Left renal cortex interstitium (tissue), 4 donors: ENCODE data around the gene MLANA. TPM values are rescaled to one million over a fixed set of nuclear protein-coding genes. Genes with fewer than 3 reads are reported as not detected.

Experiments used
- DNase-seq, 4 donors: peaks; one replicate each; pipeline ENCODE4 v3.0.0-alpha.2; 2013; ENCODE audit warnings: low read depth in 4 of 4, low spot score in 2 of 4, missing footprints in 1 of 4
- polyA plus RNA-seq, 4 donors: library from polyadenylated mRNA; unstranded; fragments of 120-200 nt; gene quantifications; one replicate each; pipeline ENCODE4 v1.2.1, GENCODE V29; 2013; ENCODE audit not compliant: insufficient read length in 4 of 4

The MLANA gene, protein sequence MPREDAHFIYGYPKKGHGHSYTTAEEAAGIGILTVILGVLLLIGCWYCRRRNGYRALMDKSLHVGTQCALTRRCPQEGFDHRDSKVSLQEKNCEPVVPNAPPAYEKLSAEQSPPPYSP
- polyA plus RNA-seq = 1 to 10 TPM in 2 of 4 donors, under 1 TPM in 2; 0.64 to 1.8 (median 1.1) TPM

DNA sequence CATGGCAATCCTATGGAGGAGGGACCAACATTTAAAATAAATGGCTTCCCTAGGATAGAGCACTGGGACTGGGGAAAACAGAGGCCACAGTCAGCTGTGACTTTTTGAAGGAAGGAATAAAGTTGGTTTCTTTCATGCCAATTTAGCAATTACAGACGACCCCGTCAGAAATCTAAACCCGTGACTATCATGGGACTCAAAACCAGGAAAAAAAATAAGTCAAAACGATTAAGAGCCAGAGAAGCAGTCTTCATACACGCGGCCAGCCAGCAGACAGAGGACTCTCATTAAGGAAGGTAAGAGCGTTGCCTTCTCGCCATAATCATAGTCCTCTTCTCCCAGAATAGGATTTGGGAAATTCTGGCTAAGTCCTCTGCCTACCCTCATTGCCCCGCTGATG is at the start of gene MLANA:
Gene MLANA (plus strand): TSS at position 249 of the 400 bp plus-strand sequence. CDS start 1,586 bp downstream, outside the sequence.
- no peak for DNase-seq

DNA sequence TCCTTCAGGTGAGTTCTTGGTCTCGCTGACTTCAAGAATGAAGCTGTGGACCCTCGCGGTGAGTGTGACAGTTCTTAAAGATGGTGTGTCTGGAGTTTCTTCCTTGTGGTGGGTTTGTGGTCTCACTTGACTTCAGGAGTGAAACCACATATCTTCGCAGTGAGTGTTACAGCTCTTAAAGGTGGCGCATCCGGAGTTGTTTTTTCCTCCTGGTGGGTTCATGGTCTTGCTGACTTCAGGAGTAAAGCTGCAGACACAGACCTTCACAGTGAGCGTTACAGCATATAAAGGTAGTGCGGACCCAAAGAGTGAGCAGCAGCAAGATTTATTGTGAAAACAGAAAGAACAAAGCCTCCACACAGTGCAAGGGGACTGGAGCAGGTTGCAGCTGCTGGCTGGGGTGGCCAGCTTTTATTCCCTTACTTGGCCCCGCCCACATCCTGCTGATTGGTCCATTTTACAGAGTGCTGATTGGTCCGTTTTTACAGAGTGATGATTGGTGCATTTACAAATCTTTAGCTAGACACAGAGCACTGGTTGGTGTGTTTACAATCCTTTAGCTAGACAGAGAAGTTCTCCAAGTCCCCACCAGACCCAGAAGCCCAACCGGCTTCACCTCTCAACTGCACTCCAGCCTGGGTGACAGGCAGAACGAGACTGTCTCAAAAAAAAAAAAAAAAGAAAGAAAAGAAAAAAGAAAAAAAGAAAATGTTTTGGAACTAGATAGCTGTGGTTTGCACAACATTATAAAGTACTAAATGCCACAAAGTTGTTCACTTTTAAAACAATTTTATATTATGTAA is 48.7 kb upstream of the MLANA start:
- no peak for DNase-seq

DNA sequence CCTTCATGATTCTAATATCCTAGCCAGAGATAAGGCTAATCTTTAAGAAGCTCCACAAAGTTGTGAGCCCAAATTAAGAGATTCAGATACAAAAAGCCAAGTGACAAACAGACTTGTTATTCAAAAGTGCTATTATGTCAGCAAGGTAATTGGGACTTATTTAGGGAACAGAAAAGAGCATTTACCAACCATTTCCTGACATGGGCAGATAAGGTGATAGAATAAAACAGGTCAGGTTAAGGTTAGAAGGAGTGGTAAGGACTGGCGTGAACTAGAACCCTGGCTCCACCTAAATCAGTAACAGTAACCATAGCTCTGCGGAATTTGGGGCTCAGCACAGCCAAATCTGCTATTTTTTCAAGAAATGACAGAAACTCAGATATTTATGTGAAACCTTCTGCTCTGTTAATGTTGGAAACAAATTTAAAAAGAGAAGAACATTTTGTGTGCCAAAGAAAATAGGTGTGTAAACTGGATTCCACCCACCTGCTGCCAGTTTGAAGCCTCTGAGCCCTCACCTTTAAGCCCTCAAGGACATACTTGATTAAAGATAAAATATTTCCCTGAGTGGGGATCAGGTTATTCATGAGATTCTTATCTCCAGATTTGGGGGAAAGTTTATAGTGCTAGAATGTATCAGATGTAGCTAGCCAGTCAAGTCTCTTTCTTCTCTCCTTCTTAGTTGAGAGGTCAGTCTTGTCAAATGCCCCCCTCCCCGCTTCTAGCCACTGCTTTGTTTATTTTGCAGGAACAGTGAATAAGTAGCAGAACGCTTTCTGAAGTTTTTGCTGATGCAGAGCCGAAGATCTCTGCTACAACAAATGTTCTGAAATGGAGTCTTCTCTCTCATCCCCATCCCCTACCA is 47.5 kb upstream of the MLANA start:
- no peak for DNase-seq

DNA sequence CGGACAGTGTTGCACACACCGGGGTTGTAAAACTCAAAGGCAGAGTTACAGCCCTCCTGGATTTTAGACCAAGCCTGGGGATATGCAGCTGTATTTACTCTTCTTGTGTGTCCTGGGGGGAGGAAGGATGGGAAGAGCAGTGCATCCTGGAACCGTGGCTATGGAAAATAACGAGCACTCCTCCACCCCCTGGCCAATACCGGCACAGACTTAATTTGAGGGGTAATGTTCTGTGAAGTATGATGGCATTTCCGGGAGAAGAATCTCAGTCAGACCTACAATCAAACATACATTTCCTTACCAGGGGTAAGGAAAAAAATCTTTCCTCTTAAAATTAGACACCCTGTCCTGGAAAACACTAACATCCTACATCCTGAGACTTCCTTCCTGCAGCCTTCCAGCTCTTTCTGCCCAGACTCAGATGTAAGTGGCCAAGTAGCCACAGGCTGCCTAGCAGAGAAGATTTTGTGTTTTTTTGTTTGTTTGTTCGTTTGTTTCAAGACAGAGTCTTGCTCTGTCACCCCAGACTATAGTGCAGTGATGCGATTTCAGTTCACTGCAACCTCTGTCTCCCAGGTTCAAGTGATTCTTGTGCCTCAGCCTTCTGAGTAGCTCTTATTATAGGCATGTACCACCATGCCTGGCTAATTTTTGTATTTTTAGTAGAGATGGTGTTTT is 46.8 kb upstream of the MLANA start:
- DNase-seq = peak in 3 of 4 donors; percentile 42 to 69 (median 67)

DNA sequence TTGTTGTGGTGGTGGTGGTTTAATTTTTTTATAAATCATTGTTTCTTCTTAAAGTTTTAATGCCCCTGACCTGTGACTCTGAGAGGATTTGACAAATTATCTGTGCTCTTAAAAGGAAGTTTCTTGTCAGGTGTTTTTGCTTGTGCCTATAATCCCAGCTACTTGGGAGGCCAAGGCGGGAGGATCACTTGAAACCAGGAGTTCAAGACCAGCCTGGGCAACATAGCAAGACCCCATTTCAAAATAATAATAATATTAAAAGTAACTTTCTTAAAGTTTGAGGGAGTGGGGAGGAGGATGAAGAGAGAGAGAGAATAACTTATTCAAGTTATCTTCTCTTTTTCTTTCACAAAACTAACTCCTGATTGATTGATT is 45.5 kb upstream of the MLANA start:
- no peak for DNase-seq

DNA sequence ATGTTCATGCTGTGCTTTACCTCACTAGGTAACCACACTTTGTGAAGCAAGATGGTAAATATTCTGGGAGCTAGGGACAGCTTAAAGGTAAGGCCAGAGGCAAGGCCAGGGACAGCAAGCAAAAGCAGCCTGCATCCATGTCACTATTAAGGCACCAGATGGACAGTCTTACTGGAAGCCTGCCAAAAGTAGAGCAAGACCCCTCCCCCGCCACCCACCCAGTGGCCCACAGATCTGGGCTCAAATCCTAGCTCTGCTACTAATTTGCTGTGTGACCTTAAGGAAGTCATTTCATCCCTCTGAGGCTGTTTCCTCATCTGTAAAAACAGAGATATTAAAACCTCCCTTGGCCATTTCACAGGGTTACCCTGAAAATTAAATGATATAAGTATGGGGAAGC is 44.6 kb upstream of the MLANA start:
- DNase-seq = no peak

DNA sequence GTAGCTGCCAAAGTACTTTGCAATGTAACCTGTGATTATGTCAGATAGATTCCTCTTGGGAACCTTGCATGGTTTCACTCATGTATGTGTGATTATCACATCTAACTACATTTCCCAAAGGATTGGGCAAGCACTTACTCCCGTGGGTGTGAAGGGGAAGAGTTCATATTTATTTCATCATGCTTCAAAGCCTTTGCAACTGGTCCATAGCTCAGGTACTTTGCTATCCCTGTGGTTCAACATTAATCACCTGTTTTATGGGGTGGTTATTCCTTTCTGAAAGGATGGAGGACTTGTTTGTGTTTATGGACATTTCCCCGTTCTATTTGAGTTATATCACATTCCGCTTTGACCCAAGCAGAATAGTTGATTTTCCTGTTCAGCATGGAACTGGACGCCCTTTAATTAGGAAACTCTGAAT is 44.2 kb upstream of the MLANA start:
- DNase-seq = no peak

DNA sequence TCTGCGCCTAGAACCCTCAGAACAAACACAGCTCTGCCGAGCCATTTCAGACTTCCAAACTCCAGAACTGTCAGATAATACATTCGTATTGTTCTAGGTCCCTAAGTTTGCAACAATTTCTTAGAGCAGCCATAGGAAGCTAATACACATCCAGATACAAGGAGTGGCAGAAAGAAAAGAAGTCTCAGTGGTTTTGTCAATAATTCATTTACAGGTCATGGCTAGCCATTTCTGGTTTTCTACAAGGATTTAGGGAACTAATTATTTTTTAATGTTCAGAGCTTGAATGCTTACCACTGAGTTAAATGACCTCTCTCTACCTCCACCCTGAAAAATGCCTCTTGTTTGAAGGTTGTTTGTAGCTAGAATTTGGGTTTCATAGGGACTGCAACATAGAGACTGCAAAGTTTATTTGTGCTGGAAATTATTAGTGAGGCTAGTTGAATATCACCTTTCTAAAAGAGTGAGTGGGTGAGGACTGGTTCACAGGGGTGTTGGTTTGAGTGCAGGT is 42.3 kb upstream of the MLANA start:
- DNase-seq = no peak

DNA sequence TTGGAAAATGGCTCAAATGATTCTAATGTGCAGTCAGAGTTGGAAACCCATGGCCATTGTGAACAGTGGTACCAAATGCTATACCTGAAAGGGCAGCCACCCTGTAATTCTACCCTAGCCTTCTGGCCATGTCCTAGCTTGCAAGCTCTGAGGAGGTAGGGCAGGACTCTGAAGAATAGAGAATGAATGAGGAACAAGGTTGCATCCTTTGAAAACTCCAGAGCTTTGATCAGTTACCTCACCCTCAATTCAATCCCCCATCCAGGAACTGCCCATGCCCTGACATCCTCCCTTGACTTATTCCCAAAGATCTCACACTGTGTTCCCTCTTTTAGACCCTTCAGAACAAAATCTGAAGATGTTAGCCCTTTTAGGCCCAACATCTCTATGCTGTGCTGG is 40.0 kb upstream of the MLANA start:
- no peak for DNase-seq

DNA sequence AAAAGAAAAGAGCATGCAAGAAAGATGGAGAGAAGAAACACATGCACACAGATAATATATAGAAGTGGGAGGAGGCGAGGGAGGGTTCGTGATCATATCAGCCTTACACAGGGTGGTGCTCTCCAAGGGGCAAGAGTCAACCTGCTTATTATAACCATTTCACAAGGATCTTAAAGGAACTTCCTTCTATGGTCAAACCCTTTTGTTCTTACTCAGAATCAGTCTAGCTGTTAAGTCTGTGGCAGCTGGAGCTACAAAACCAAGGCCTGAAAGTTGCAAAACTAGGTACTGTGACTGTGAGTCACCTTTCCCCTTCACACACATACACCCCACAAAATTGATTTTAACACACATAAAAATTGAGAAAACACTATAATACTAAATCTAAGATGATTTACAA is 39.2 kb upstream of the MLANA start:
- no peak for DNase-seq

DNA sequence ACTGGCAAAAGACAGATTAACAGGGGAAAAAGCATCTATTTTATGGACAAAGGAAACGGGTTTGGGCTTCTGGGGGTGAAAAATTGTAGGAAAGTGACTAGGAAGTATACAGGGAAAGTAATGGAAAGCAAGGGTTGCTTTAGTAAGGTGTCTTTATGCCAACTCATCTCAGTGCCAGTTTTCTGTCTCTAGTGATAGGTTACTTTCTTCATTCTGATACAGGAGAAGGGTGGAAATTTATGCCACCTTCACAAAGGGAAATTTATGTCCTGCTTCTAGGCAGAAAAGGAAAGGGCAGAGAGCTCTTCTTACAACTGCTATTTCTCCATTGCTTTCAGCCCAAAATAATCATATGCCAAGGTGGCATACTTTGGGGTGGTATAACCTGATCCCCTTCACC is 37.7 kb upstream of the MLANA start:
- DNase-seq = no peak

DNA sequence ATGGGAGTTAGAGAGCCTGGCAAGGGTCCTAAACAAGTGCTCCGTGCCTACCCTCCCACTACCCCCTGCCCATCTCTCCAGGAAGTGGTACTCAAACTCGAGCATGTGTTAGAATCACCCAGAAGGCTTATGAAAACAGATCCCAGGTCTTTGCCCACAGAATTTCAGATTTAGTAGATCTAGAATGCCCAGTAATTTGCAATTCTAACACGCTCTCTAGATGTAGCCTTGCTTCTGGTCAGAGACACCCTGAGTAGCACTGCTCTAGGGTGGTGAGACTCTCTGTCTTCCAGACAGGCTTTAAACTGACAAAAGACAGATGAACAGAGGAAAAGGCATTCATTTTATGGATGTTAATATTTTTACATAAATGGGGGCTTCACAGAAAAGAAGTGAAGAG is 37.1 kb upstream of the MLANA start:
- DNase-seq = no peak

DNA sequence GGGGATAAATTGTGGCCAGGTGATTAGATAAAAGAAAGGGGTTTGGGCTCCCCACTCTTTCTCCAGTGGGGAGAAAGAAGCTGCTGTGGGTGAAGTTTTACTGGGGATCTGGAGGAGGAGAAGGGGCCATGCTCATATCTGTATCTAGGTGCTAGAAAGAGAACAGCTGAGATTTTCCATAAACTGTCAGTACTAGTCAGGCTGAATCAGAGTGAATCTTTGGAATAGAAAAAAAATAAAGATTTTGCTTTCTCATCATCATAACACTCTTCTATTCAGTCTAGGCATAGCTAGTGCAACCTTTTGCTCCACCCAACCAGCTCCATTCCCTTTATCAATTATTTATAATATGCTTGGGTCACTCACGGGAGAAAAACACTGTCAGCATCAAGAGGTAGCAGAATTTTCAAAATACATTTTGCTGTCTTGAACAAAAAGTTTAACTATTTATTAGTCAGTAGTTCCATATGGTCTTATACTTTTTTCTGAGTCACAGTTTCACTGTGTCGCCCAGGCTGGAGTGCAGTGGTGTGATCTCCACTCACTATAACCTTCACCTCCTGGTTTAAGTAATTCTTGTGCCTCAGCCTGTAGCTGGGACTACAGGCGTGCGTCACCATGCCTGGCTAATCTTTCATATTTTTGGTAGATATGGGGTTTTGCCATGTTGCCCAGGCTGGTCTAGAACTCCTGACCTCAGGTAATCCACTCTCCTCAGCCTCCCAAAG is 36.5 kb upstream of the MLANA start:
- no peak for DNase-seq

DNA sequence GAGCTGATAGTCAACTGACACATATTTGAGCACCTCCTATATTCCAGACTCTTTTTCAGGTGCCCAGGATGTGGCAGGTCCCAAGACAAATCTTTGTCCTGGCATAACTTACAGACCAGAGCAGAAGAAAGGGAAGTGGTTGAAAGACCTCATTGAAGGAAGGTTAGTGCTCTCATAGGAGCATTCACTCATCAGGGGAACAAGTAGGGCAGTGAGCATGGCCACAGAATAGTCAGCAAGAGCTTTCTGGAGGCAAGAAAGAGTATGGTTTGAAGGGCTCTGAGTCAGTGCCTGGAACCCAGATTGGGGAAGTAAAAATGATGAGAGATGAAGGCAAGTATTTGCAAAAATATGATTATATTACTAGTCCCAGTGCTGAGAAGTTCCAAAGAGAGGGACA is 32.8 kb upstream of the MLANA start:
- no peak for DNase-seq

DNA sequence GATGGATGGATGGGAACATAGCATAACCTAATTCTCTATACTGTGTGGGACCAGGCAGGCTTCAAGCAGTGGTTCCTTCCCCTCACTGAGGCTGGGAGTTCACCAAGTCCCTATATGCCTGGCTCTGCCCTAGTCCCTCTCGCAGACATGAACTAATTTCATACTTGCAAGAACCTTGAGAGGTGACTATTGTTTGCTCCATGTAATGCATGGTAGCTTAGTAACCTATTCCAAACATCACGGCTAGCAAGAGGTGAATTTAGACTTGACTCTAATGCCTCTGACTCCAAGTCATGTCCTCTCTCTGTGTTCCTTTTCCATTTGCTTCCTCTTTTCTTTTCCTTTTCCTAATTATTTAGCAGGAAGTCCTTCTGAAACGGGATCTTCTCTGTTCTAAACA is 31.9 kb upstream of the MLANA start:
- DNase-seq = no peak

DNA sequence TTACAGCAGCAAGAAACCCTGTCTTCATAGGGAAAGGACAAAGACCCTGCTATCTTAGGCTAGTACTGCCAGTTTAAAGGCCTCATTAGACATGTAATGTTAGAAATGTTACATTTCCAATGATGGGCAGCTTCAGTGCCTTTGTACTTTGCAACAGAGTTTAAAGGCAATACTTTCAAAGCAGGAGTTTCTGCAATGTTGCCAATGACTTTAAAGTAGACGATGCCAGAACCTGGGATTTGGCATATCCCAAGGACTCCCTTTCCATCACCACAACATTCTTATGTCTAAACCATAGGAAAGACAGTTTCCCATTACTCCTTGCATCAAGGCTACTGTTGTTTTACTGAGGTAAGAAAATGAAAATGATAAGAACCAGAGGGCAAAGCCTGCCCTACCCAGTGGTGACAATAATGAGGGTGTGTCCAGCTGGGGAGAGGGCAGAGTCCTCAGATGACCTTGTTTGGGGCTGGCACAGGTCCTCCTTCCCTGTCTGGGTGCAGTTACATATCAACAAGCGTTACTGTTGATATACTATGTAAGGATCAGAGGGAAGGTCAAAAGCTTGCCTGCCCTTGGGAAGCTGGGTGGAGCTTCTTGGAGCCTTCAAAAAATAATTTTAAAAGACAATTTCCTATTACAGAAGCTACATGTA is 27.5 kb upstream of the MLANA start:
- no peak for DNase-seq

DNA sequence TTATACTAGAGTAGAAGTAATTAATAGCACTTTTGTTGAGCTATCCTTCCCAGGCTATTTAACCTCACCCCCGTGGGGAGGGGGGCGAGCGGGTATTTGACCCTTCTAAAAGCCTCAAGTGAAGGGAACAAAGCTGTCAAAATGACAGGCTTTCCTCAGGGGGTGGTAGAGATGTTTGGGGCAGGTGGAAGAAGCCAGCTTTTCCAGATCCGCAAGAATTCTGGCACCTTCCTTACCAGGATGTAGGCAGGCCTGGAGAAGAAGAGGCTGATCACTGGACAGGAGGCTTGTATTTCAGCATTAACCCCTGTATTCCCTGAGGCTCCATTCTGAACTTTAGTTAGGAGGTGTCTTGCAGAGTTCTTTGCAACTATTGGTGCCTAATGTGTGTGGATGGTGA is 26.2 kb upstream of the MLANA start:
- DNase-seq = no peak

DNA sequence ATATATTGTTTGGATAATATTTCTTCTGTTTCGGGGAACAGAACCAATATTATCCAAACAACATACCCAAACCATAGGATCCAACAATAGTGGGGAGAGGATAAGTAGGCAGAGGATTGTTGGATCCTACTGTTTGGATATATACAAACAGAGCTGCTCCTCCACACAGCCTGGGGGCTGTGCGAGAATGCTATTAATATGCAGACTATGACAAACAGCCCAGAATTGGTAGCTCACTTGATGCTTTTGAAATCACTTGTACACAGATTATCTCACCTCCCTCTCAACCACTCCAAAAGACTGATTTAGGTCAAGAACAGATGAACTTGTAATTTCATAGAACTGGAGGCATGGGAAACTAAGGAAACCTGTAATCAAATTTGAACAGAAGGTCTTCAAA is 24.4 kb upstream of the MLANA start:
- no peak for DNase-seq

DNA sequence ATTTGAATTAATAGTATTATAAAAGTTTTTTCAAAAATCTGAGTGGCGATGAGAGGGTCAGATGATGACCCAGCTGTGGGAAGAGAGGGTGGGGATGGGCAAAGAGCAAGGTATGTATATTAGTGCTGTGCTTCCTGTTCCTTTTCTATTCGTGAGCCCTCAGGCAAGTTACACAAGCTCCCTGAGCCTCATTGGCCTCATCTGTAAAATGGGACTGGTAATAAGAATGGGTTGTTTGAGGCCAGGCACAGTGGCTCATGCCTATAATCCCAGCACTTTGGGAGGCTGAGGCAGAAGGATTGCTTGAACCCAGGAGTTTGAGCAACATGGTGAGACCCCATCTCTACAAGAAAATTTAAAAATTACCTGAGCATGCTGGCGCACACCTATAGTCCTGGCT is 24.0 kb upstream of the MLANA start:
- DNase-seq = no peak

DNA sequence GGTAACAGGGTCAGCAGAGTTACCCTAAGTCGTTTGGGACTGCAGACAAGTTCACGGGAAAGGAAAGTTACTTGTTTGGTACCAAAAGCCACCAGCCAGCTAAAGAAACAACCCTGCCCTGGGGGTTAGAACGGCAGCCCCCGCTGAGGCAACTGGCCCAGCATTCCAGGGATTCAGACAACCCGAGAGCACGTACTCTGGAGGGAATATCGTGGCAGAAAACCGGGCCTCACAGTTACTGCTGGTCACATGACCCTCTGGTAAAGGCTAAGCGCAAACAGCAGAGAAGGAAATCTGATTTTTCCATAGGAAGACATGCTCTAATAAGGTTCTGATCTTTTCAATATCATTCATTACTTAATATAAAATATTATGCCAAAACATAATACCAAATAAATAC is 22.5 kb upstream of the MLANA start:
- DNase-seq = no peak
